ENCODE results near the gene MYOC.
A peak's percentile ranks its signal among the peaks of the same experiment; 100 is the strongest.
"Not testable (repeated sequence)": the region's sequence is repeated elsewhere in the genome, so short reads cannot be mapped to it uniquely, and the experiment has no call there.

The MYOC gene

GRCh38 chr1:171663854-171664575, 11.5 kb upstream of the MYOC start:
- Mint-ChIP-seq H3K9me3 (no peaks in the 10 kb centered on the region), H3K27me3 (ENCODE audit: low read depth, poor library complexity) (peaks cover 3% of the 10 kb centered on the region), H3K27ac (peak overlapping the region; percentile 73), H3K4me3 (no peak overlapping the region), H3K36me3 (ENCODE audit: low read depth) (no peaks in the 10 kb centered on the region), H3K4me1 (peaks cover 4% of the 10 kb centered on the region)
- TF ChIP-seq CTCF (IDR thresholded peaks at IDR 0.05): no peak
- no peak for DNase-seq

GRCh38 chr1:171663036-171663853, 10.8 kb upstream of the MYOC start:
- Mint-ChIP-seq H3K27ac (no peak overlapping the region), H3K4me3 (no peak overlapping the region), H3K27me3 (ENCODE audit: low read depth, poor library complexity) (peaks cover 3% of the 10 kb centered on the region), H3K36me3 (ENCODE audit: low read depth) (no peaks in the 10 kb centered on the region), H3K9me3 (no peaks in the 10 kb centered on the region), H3K4me1 (peaks cover 4% of the 10 kb centered on the region)
- no peak for TF ChIP-seq CTCF (IDR thresholded peaks at IDR 0.05)
- DNase-seq: no peak

- no peaks in the 10 kb centered on the region for H3K9me3 Mint-ChIP-seq
- DNase-seq: no peak
- peaks cover 4% of the 10 kb centered on the region for H3K4me1 Mint-ChIP-seq
- TF ChIP-seq CTCF (IDR thresholded peaks at IDR 0.05): no peak
- no peaks in the 10 kb centered on the region for H3K36me3 Mint-ChIP-seq (ENCODE audit: low read depth)
- H3K27me3 Mint-ChIP-seq (ENCODE audit: low read depth, poor library complexity): peaks cover 3% of the 10 kb centered on the region
- H3K4me3 Mint-ChIP-seq: no peak overlapping the region
- peak overlapping the region; percentile 56 for H3K27ac Mint-ChIP-seq
Measured at GRCh38 chr1:171661076-171661650, 8.7 kb upstream of the MYOC start.

GRCh38 chr1:171656206-171656605, 3.7 kb upstream of the MYOC start:
- not testable (repeated sequence) for H3K4me3 Mint-ChIP-seq; H3K36me3 Mint-ChIP-seq (ENCODE audit: low read depth); H3K9me3 Mint-ChIP-seq; DNase-seq; H3K27ac Mint-ChIP-seq
- H3K27me3 Mint-ChIP-seq (ENCODE audit: low read depth, poor library complexity): peaks cover 12% of the 10 kb centered on the region
- H3K4me1 Mint-ChIP-seq: peaks cover 25% of the 10 kb centered on the region

GRCh38 chr1:171655746-171656116, 3.2 kb upstream of the MYOC start:
- Mint-ChIP-seq H3K27ac (no peak overlapping the region), H3K9me3 (no peaks in the 10 kb centered on the region), H3K4me1 (peaks cover 24% of the 10 kb centered on the region), H3K36me3 (ENCODE audit: low read depth) (no peaks in the 10 kb centered on the region), H3K4me3 (no peak overlapping the region), H3K27me3 (ENCODE audit: low read depth, poor library complexity) (peaks cover 14% of the 10 kb centered on the region)
- no peak for DNase-seq
- no peak for TF ChIP-seq CTCF (IDR thresholded peaks at IDR 0.05)

- no peaks in the 10 kb centered on the region for H3K36me3 Mint-ChIP-seq (ENCODE audit: low read depth)
- peaks cover 14% of the 10 kb centered on the region for H3K27me3 Mint-ChIP-seq (ENCODE audit: low read depth, poor library complexity)
- TF ChIP-seq CTCF (IDR thresholded peaks at IDR 0.05): peak; percentile 63
- H3K27ac Mint-ChIP-seq: peak overlapping the region; percentile 42
- peak; percentile 80 for DNase-seq
- H3K9me3 Mint-ChIP-seq: no peaks in the 10 kb centered on the region
- H3K4me1 Mint-ChIP-seq: peaks cover 24% of the 10 kb centered on the region
- H3K4me3 Mint-ChIP-seq: peak overlapping the region; percentile 71
Measured at GRCh38 chr1:171654942-171655745, 2.7 kb upstream of the MYOC start.

Measured in nephron progenitor cell (in vitro differentiated cells).